H9 (cell line): ENCODE results near the gene CDK17. TPM values are rescaled to one million over a fixed set of nuclear protein-coding genes. Genes with fewer than 3 reads are reported as not detected.

Source experiments
- DNase-seq: peaks from one replicate; pipeline ENCODE4 v3.0.0-alpha.2; 2017
- H2AFZ ChIP-seq: one replicate; pipeline ENCODE4 v1.6.1; 2013; ENCODE audit warnings: mild to moderate bottlenecking, low read length, control low read depth, moderate library complexity
- H2AK5ac ChIP-seq: 2 replicates; pipeline ENCODE4 v1.6.1; 2013; ENCODE audit warnings: low read length, control low read depth, mixed read lengths; ENCODE audit not compliant: insufficient read length
- H2BK120ac ChIP-seq: one replicate; pipeline ENCODE4 v1.6.1; 2013; ENCODE audit warnings: low read depth, mild to moderate bottlenecking, low read length, control low read depth, inconsistent platforms; ENCODE audit not compliant: poor library complexity, severe bottlenecking
- H2BK12ac ChIP-seq: 2 replicates; pipeline ENCODE4 v1.6.1; 2013; ENCODE audit warnings: low read length, control low read depth, mixed read lengths, low read depth; ENCODE audit not compliant: insufficient read length
- H2BK15ac ChIP-seq: 2 replicates; pipeline ENCODE4 v1.6.1; 2013; ENCODE audit warnings: low read depth, low read length, control low read depth
- H2BK20ac ChIP-seq: one replicate; pipeline ENCODE4 v1.6.1; 2013; ENCODE audit warnings: low read depth, mild to moderate bottlenecking, low read length, control low read depth, inconsistent platforms; ENCODE audit not compliant: poor library complexity, severe bottlenecking
- H2BK5ac ChIP-seq: 2 replicates; pipeline ENCODE4 v1.6.1; 2013; ENCODE audit warnings: low read length, control low read depth, mixed read lengths; ENCODE audit not compliant: insufficient read length
- H3K14ac ChIP-seq: 2 replicates; pipeline ENCODE4 v1.6.1; 2013; ENCODE audit warnings: low read length, control low read depth; ENCODE audit not compliant: insufficient read depth
- H3K18ac ChIP-seq: 2 replicates; pipeline ENCODE4 v1.6.1; 2013; ENCODE audit warnings: low read depth, mild to moderate bottlenecking, mixed read lengths, low read length, control low read depth; ENCODE audit not compliant: insufficient read length
- H3K23ac ChIP-seq: 2 replicates; pipeline ENCODE4 v1.6.1; 2013; ENCODE audit warnings: low read length, control low read depth, mixed read lengths, low read depth; ENCODE audit not compliant: insufficient read length
- H3K23me2 ChIP-seq: 2 replicates; pipeline ENCODE4 v1.6.1; 2013; ENCODE audit warnings: low read depth, mild to moderate bottlenecking, mixed read lengths, low read length, control low read depth; ENCODE audit not compliant: insufficient read length, poor library complexity, severe bottlenecking
- H3K27ac ChIP-seq: 2 replicates; pipeline ENCODE4 v1.5.1; 2013; ENCODE audit warnings: low read length, control low read depth, mixed read lengths, low read depth; ENCODE audit not compliant: insufficient read length
- H3K27me3 ChIP-seq: 2 replicates; pipeline ENCODE4 v1.6.1; 2013; ENCODE audit warnings: low read length, control low read depth, inconsistent platforms; ENCODE audit not compliant: insufficient read depth
- H3K4ac ChIP-seq: 2 replicates; pipeline ENCODE4 v1.6.1; 2013; ENCODE audit warnings: low read depth, mild to moderate bottlenecking, control low read depth, inconsistent platforms, low read length, moderate library complexity
- H3K4me1 ChIP-seq: 2 replicates; pipeline ENCODE4 v1.6.1; 2013; ENCODE audit warnings: low read length, control low read depth, inconsistent platforms; ENCODE audit not compliant: insufficient read depth
- H3K4me2 ChIP-seq: 2 replicates; pipeline ENCODE4 v1.6.1; 2013; ENCODE audit warnings: low read length, control low read depth, mixed read lengths; ENCODE audit not compliant: insufficient read length, insufficient read depth
- H3K56ac ChIP-seq: 2 replicates; pipeline ENCODE4 v1.6.1; 2013; ENCODE audit warnings: low read depth, mild to moderate bottlenecking, mixed read lengths, low read length, control low read depth; ENCODE audit not compliant: insufficient read length
- H3K79me1 ChIP-seq: 2 replicates; pipeline ENCODE4 v1.6.1; 2013; ENCODE audit warnings: low read depth, mild to moderate bottlenecking, moderate library complexity, low read length, control low read depth, inconsistent platforms; ENCODE audit not compliant: insufficient read depth, poor library complexity, severe bottlenecking
- H3K79me2 ChIP-seq: 2 replicates; pipeline ENCODE4 v1.6.1; 2013; ENCODE audit warnings: low read length, control low read depth, inconsistent platforms; ENCODE audit not compliant: insufficient read depth
- H3K9ac ChIP-seq: 2 replicates; pipeline ENCODE4 v1.6.1; 2013; ENCODE audit warnings: low read length, control low read depth, mixed read lengths; ENCODE audit not compliant: insufficient read length; ENCODE audit errors: extremely low read depth
- H3K9me3 ChIP-seq: one replicate; pipeline ENCODE4 v1.6.1; 2013; ENCODE audit warnings: low read depth, low read length, inconsistent platforms; ENCODE audit not compliant: control insufficient read depth
- H3T11ph ChIP-seq: one replicate; pipeline ENCODE4 v1.6.1; 2013; ENCODE audit warnings: mild to moderate bottlenecking, low read length, control low read depth, inconsistent platforms
- H4K20me1 ChIP-seq: one replicate; pipeline ENCODE4 v1.6.1; 2013; ENCODE audit not compliant: control insufficient read depth, insufficient read length, insufficient read depth
- H4K5ac ChIP-seq: 2 replicates; pipeline ENCODE4 v1.6.1; 2013; ENCODE audit warnings: low read depth, mild to moderate bottlenecking, mixed read lengths, low read length, control low read depth; ENCODE audit not compliant: insufficient read length
- H4K8ac ChIP-seq: replicated peaks from 2 replicates; pipeline ENCODE4 v1.6.1; 2013; ENCODE audit warnings: low read length, control low read depth, mixed read lengths, low read depth; ENCODE audit not compliant: insufficient read length
- H4K91ac ChIP-seq: 2 replicates; pipeline ENCODE4 v1.6.1; 2013; ENCODE audit warnings: low read depth, mild to moderate bottlenecking, moderate library complexity, mixed read lengths, low read length, control low read depth; ENCODE audit not compliant: insufficient read length
- H3K27ac Mint-ChIP-seq, 3 experiments: 2 replicates in 2 of 3; 3 replicates in 1 of 3; pipeline ENCODE4 v1.8.0; 2020 to 2021; ENCODE audit warnings: mixed read lengths in 3 of 3, mild to moderate bottlenecking in 1 of 3, moderate library complexity in 1 of 3
- H3K27me3 Mint-ChIP-seq: 2 replicates; pipeline ENCODE4 v1.8.0; 2021; ENCODE audit warnings: low read depth, mild to moderate bottlenecking, moderate library complexity, mixed read lengths
- H3K36me3 Mint-ChIP-seq, 3 experiments: 2 replicates in 2 of 3; 3 replicates in 1 of 3; pipeline ENCODE4 v1.8.0; 2020 to 2021; ENCODE audit warnings: low read depth in 3 of 3, mixed read lengths in 3 of 3; ENCODE audit not compliant: insufficient read depth in 1 of 3
- H3K4me1 Mint-ChIP-seq, 2 experiments: 2 replicates each; pipeline ENCODE4 v1.8.0; 2020; ENCODE audit warnings: mixed read lengths in 2 of 2
- H3K4me3 Mint-ChIP-seq, 2 experiments: 2 replicates in 1 of 2; 3 replicates in 1 of 2; pipeline ENCODE4 v1.8.0; 2020 to 2021; ENCODE audit warnings: mild to moderate bottlenecking in 2 of 2, mixed read lengths in 2 of 2, moderate library complexity in 1 of 2
- H3K9me3 Mint-ChIP-seq, 2 experiments: 2 replicates in 1 of 2; 3 replicates in 1 of 2; pipeline ENCODE4 v1.8.0; 2020; ENCODE audit warnings: mild to moderate bottlenecking in 2 of 2, mixed read lengths in 2 of 2, moderate library complexity in 1 of 2
- WGBS: extraction: QIAGEN DNeasy Blood & Tissue Kit; methylation state at CpG from one replicate; pipeline ENCODE4 v1.1.7; 2013; ENCODE audit warnings: missing lambda C conversion rate, low lambda C conversion rate, mixed read lengths; ENCODE audit not compliant: insufficient read length; ENCODE audit errors: extremely low coverage; 5-methylcytosine and 5-hydroxymethylcytosine counted together
- total RNA-seq: library from RNA; stranded (reverse); gene quantifications from 2 replicates; pipeline ENCODE4 v1.2.1, GENCODE V29; 2021
- TF ChIP-seq, protein P1 (sequence below): fragments of 200-600 bp; sonication (generic); conservative IDR thresholded peaks from 3 replicates; pipeline ENCODE4 v1.8.0; 2021; ENCODE audit warnings: antibody characterized with exemption, mild to moderate bottlenecking

The CDK17 gene
- total RNA-seq, 1 experiment from 2014 or later: 28.8 TPM

DNA sequence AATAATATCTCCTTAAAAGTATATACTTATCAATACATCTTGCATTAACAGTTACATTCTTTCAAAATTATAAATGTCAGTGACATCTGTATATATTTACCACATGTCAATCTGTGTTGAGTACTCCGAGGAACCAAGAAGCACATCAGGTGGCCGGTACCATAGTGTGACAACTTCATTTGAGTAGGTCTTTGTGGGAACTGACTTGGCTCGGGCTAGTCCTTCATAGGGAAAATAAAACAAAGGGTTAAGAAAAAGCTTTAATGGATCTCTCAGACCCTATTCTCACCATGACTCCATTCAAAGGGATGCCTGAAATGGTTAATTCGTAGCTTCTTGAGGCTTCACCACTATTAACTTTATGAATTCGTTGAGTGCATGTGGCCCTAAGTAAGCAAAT lies 111.2 kb downstream of the CDK17 start:
- no peaks in the 10 kb centered on the region for H3K79me1 ChIP-seq
- H3K4me2 ChIP-seq: no peak overlapping the region
- H3K27me3 ChIP-seq: no peaks in the 10 kb centered on the region
- TF ChIP-seq, protein P1, sequence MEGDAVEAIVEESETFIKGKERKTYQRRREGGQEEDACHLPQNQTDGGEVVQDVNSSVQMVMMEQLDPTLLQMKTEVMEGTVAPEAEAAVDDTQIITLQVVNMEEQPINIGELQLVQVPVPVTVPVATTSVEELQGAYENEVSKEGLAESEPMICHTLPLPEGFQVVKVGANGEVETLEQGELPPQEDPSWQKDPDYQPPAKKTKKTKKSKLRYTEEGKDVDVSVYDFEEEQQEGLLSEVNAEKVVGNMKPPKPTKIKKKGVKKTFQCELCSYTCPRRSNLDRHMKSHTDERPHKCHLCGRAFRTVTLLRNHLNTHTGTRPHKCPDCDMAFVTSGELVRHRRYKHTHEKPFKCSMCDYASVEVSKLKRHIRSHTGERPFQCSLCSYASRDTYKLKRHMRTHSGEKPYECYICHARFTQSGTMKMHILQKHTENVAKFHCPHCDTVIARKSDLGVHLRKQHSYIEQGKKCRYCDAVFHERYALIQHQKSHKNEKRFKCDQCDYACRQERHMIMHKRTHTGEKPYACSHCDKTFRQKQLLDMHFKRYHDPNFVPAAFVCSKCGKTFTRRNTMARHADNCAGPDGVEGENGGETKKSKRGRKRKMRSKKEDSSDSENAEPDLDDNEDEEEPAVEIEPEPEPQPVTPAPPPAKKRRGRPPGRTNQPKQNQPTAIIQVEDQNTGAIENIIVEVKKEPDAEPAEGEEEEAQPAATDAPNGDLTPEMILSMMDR: no peak
- Mint-ChIP-seq H3K36me3 (peaks cover 21 to 42% (median 21%) of the 10 kb centered on the region in 3 experiments; a peak in 6 of 7 replicates), H3K27me3 (no peaks in the 10 kb centered on the region), H3K27ac (no peak overlapping the region; a peak in 1 of 7 replicates), H3K4me1 (peaks cover 9 to 12% of the 10 kb centered on the region in 2 experiments), H3K4me3 (no peak overlapping the region), H3K9me3 (no peaks in the 10 kb centered on the region)
- no peak overlapping the region for H2BK12ac ChIP-seq
- no peaks in the 10 kb centered on the region for H3K23me2 ChIP-seq
- H4K8ac ChIP-seq: no peak overlapping the region
- no peak overlapping the region for H3K14ac ChIP-seq
- no peaks in the 10 kb centered on the region for H4K20me1 ChIP-seq
- H3K4ac ChIP-seq: no peak overlapping the region
- H2BK15ac ChIP-seq: no peak overlapping the region
- no peak overlapping the region for H3K18ac ChIP-seq
- no peak overlapping the region for H2AFZ ChIP-seq
- H2BK20ac ChIP-seq: no peak overlapping the region
- H3K79me2 ChIP-seq: no peaks in the 10 kb centered on the region
- H3K9me3 ChIP-seq: no peaks in the 10 kb centered on the region
- H4K5ac ChIP-seq: no peak overlapping the region
- H3K4me1 ChIP-seq: peaks cover 2% of the 10 kb centered on the region; the same call in 1 of the 2 replicates
- no peak for DNase-seq
- no peak overlapping the region for H3K23ac ChIP-seq
- no peak overlapping the region for H3K27ac ChIP-seq
- H3K9ac ChIP-seq: no peak overlapping the region
- no peak overlapping the region for H2BK5ac ChIP-seq
- H2BK120ac ChIP-seq: no peak overlapping the region
- no peak overlapping the region for H2AK5ac ChIP-seq
- no peak overlapping the region for H4K91ac ChIP-seq
- H3T11ph ChIP-seq: no peak overlapping the region
- WGBS: no CpG with 5 or more reads among the region's 5 CpGs
- no peak overlapping the region for H3K56ac ChIP-seq
